ENCODE measurements around the gene ZSWIM4.
A peak's percentile ranks its signal among the peaks of the same experiment; 100 is the strongest.

ZSWIM4 gene

GRCh38 chr19:13813147-13813546 lies 17.9 kb downstream of the ZSWIM4 start:
- DNase-seq = no peak

GRCh38 chr19:13814550-13814949 lies 19.3 kb downstream of the ZSWIM4 start:
- no peak for DNase-seq

GRCh38 chr19:13817018-13817614 lies 21.9 kb downstream of the ZSWIM4 start:
- DNase-seq = no peak

- DNase-seq = peak; percentile 58
These were observed 22.6 kb downstream of the ZSWIM4 start for GRCh38 chr19:13817615-13818371.

GRCh38 chr19:13819238-13819637 lies 24.0 kb downstream of the ZSWIM4 start:
- no peak for DNase-seq

GRCh38 chr19:13821292-13821691 lies 26.0 kb downstream of the ZSWIM4 start:
- DNase-seq = no peak

GRCh38 chr19:13823256-13823655 lies 28.0 kb downstream of the ZSWIM4 start:
- no peak for DNase-seq

- no peak for DNase-seq
These were observed 28.7 kb downstream of the ZSWIM4 start for GRCh38 chr19:13823901-13824300.

- DNase-seq = no peak
These were observed 29.5 kb downstream of the ZSWIM4 start for GRCh38 chr19:13824703-13825102.

- DNase-seq = no peak
These were observed 30.5 kb downstream of the ZSWIM4 start for GRCh38 chr19:13825489-13826441.

GRCh38 chr19:13826652-13827235 lies 31.5 kb downstream of the ZSWIM4 start:
- no peak for DNase-seq

- DNase-seq = no peak
These were observed 32.4 kb downstream of the ZSWIM4 start for GRCh38 chr19:13827656-13828055.

- no peak for DNase-seq
These were observed 35.0 kb downstream of the ZSWIM4 start for GRCh38 chr19:13830114-13830740.

GRCh38 chr19:13830741-13831536 lies 35.7 kb downstream of the ZSWIM4 start:
- DNase-seq = no peak

- no peak for DNase-seq
These were observed 36.6 kb downstream of the ZSWIM4 start for GRCh38 chr19:13831537-13832467.

GRCh38 chr19:13833330-13834243 lies 38.3 kb downstream of the ZSWIM4 start:
- peak; percentile 93 for DNase-seq

GRCh38 chr19:13834244-13835069 lies 39.2 kb downstream of the ZSWIM4 start:
- DNase-seq = no peak

Measured in CD4-positive, alpha-beta T cell treated with Interleukin-17A for 4 hours (primary cell).